HG03159 (cell line): ENCODE data around the gene GINM1.

ENCODE experiments used
- ATAC-seq: cut with Tn5 transposase; IDR thresholded peaks from one replicate; pipeline ENCODE4 v1.9.1; 2021; ENCODE audit warnings: mild to moderate bottlenecking, moderate library complexity; ENCODE audit not compliant: unreplicated experiment

The GINM1 gene

DNA sequence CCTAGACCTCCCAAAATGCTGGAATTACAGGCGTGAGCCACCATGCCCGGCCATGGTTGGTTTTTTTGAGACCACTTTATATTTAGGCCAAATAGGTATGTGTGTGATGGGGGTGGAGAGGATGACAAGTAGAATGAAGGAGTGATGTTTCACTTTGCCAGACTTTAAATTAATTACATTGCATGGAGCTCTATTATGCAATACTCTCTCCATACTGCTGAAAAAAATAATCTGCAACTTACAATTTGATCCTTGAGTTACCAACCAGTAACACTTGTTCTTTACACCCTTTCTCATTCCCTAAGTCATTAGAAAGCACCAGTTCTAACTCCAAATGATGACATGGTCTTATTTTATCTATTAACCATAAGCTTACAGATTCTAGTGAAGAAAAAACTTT, 26.8 kb downstream of the GINM1 start:
- ATAC-seq: no peak

DNA sequence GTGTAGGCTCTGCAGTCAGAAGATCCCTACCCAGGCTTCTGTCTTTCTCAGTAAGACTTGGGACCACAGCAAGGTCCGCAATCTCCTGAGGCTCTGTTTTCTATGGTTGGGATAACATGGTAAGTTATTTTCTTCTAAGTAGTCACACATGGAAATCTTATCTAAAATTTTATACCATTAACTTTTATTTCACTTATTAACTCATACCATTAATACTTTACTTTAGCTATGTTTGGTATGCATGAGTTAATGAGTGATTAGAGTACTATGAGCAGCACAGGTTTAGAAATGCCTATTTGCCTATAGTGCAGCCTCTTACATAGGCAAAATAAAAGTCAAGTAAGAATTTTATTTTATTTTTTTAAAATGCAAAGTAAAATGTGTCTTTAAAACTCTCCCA, 27.2 kb downstream of the GINM1 start:
- no peak for ATAC-seq

DNA sequence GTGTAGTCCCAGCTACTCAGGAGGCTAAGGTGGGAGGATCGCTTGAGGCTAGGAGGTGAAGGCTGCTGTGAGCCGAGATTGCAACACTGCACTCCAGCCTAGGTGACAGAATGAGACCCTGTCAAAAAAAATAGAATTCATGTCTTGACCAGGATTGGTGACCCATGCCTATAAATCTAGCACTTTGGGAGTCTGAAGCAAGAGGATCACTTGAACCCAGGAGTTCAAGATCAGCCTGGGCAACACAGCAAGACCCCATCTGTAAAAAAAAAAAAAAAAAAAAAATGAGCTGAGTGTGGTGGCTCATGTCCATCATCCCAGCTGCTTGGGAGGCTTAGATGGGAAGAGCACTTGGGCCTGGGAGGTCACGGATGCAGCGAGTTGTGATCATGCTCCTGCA, 34.3 kb downstream of the GINM1 start:
- ATAC-seq: no peak

DNA sequence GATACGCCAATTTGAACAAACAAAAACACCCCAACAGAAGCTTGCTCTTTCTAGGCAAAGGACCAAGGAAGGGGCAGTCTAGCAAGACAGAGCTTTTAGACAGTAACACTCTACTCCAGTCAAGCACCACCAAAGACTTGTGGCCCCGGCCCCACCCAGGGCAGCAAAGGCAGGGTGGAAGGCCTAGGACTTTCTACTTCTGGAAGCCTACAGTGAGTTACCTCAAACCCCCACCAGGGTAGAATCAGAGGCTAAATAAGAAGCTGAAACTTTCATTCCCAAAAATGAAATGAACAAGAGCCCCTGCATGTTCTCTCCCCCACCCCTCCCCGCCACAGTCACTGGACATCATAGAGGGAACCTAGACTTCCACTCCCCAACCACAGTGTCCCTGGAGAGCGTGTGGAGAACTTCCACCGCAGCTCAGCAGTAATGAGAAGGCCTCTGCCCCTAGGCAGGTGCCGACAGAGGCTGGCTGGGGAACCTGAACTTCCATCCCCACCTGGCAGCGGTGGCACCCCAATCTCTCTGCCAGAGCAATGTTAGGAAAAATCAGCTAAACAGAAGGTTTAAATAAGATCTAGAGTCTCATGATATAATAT, 42.3 kb downstream of the GINM1 start:
- ATAC-seq: no peak

DNA sequence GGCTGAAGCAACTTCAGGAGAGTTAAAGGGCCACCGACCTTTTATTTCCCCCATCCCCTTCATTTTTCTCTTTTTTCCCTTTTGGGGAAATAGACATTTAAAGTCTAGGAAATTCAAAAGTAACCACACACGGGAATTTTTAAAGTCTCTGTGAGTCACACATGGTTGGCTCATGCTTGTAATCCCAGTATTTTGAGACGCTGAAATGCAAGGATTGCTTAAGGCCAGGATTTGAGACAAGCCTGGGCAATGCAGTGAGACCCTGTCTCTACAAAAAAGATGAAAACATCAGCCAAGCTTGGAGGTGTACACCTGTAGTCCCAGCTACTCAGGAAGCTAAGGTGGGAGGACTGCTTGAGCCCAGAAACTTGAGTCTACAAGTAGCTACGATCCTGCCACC, 48.2 kb downstream of the GINM1 start:
- no peak for ATAC-seq

DNA sequence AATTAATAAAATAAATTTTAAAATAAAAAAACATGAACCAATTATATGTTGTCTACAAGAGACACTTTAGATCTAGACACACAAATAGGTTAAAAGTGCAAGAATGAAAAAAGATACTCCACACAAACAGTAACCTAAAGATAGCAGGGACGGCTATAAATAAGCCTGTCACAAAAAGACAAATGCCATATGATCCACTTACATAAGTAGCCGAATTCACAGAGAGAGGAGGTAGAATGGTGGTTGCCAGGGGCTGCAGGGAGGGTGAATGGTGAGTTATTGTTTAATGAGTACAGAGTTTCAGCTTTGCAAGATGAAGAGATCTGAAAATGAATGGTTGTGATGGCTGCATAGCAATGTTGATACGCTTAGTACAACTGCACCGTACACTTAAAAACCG, 49.6 kb downstream of the GINM1 start:
- ATAC-seq: no peak

DNA sequence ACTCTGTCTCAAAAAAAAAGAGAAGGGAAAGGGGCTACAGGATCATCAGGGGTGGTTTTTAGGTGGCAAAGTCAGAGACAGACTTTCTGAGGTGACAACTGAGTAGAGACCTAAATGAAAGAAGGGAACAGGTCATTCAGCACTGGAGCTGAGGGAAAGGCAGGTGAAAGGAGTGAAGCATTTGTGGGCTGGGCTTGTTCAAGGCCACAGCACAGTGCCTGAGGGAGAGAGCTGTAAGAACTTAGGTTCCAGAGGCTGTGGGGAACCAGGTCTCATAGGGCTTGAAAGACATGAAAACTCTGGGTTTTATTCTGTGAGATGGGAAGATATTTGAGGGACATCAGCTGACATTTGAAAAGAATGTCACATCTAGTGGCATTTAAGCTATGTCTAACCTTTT, 61.5 kb downstream of the GINM1 start:
- no peak for ATAC-seq

DNA sequence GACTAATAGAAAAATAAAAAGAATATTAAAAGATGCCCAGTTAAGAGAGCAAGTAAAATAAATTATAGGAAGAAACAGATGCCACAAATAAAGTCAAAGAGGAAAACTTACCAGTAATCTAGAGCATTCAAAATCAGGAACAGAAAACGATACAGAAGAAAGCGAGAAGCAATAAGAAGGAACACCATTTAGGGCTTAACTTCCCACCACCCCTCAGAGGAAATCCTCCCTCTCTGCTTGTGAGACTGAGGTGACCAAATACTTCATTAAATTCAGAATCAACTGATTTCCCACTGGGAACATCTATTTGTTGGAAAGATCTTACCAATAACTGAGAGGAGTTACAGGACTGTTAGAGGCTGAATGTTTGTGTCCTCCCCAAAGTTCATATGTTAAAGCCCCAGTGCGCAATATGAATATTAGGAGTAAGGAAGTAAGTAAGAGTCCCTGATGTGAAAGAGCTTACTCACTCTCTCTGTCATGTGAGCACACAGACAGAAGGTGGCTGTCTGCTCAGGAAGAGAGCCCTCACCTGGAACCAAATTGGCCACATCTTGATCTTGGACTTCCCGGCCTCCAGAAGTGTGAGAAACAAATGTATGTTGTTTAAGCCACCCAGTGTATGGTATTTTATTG, 62.8 kb downstream of the GINM1 start:
- ATAC-seq: peak; percentile 66

DNA sequence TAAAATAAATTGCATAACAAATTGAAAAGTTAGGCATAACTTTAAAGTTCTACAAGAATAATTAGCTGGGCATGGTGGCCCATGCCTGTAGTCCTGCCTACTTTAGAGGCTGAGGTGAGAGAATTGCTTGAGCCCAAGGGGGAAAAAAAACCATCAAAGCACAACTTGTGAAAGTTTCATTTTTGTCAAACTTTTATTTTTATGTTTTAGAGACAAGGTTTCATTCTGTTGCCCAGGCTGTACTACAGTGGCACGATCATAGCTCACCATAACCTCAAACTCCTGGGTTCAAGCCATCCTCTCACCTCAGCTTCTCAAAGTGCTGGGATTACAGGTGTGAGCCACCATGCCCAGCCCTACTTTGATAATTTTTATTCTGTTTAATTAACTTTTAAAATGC, 68.1 kb downstream of the GINM1 start:
- ATAC-seq: no peak

DNA sequence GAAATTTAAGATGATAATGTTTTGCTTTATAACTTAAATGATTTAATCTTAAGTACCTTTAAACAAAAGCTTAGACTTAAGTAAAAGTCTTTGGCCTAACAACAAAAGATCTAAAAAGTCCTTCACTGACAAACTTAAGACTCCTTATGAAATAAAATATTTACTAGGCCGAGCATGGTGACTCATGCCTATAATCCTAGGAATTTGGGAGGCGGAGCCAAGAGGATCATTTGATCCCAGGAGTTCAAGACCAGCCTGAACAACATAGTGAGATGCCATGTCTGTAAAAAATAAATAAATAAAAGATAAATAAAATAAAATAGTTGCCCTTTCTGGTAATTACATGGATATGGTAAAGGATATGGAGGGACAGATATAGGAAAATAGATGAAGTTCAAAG, 69.9 kb downstream of the GINM1 start:
- ATAC-seq: no peak
